Uterus (tissue), 4 donors: ENCODE results near the gene TICAM2. TPM values are rescaled to one million over a fixed set of nuclear protein-coding genes. Genes with fewer than 3 reads are reported as not detected.

Experiments used
- DNase-seq, 2 donors: peaks; one replicate each; pipeline ENCODE4 v3.0.0-alpha.2; 2019 to 2020
- H3K27ac ChIP-seq, 2 donors: fragments of 200-600 bp; sonication (generic); 1 replicate in 1 of 2; 2 replicates in 1 of 2; pipeline ENCODE4 v1.5.1; 2016 to 2018
- H3K27me3 ChIP-seq, 2 donors: fragments of 200-600 bp; sonication (generic); one replicate each; pipeline ENCODE4 v1.5.1; 2018 to 2019; ENCODE audit warnings: control low read depth in 1 of 2
- H3K36me3 ChIP-seq, 2 donors: fragments of 200-600 bp; sonication (generic); one replicate each; pipeline ENCODE4 v1.5.1; 2019; ENCODE audit warnings: control low read depth in 1 of 2
- H3K4me1 ChIP-seq, 2 donors: fragments of 200-600 bp; sonication (generic); one replicate each; pipeline ENCODE4 v1.5.1; 2018 to 2019; ENCODE audit warnings: control low read depth in 1 of 2
- H3K4me3 ChIP-seq, 2 donors: fragments of 200-600 bp; sonication (generic); 1 replicate in 1 of 2; 2 replicates in 1 of 2; pipeline ENCODE4 v1.5.1; 2018 to 2019; ENCODE audit warnings: mild to moderate bottlenecking in 1 of 2
- H3K9me3 ChIP-seq, 2 donors: fragments of 200-600 bp; sonication (generic); one replicate each; pipeline ENCODE4 v1.5.1; 2019; ENCODE audit warnings: control low read depth in 1 of 2
- POLR2A ChIP-seq, 2 donors: fragments of 450-650 bp; IDR thresholded peaks; one replicate each; pipeline ENCODE4 v1.6.1; 2016; ENCODE audit warnings: antibody characterized with exemption in 2 of 2, mild to moderate bottlenecking in 1 of 2, moderate library complexity in 1 of 2
- intact Hi-C: fragments of 100-400 bp; cut with DNase I; formaldehyde crosslinking; loops from one replicate; pipeline ENCODE4 v1.15.1; 2023; ENCODE audit warnings: low total_unique reads
- total RNA-seq, 4 donors: library from RNA; depleted of rRNA in 3 of 4; stranded (reverse); fragments of >200 nt in 3 of 4; gene quantifications; one replicate each; pipeline versions ENCODE4 v1.1.0 to v1.2.4, GENCODE V29; 2014 to 2023
- TF ChIP-seq, protein P1 (sequence below), 4 experiments: fragments of 200-600 bp in 2 of 4; fragments of 450-650 bp in 2 of 4; sonication (generic) in 2 of 4; IDR thresholded peaks; one replicate each; pipeline ENCODE4 v1.5.1; 2016 to 2019; ENCODE audit warnings: antibody characterized with exemption in 4 of 4, mild to moderate bottlenecking in 2 of 4, moderate library complexity in 1 of 4
- donor health status: DM: yes; HTN: yes; CAD: no.

Gene TICAM2
- total RNA-seq, 4 donors from 2014 or later, result 5.4 to 14.0 (median 13.5) TPM; not detected in 1

DNA sequence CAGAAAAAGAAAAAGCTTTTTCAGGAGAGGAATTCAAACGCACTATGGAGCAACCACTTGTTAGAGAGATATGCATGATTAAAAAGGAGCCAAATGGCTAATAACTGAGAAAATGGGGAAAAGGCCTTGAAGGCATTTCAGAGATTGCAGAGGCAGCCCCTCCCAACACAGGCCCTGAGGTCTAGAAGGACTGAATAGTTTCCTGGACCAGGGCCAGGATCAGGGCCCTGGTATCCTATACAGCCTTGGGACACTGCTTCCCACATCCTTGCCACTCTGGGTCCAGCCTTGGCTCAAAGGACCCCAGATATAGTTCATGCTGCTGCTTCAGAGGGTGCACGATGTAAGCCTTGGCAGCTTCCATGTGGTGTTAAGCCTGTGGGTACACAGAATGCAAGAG, 37.0 kb downstream of the TICAM2 start:
- no peak for DNase-seq
- TF ChIP-seq POLR2A (IDR thresholded peaks at IDR 0.05), result no peak
- TF ChIP-seq, protein P1, sequence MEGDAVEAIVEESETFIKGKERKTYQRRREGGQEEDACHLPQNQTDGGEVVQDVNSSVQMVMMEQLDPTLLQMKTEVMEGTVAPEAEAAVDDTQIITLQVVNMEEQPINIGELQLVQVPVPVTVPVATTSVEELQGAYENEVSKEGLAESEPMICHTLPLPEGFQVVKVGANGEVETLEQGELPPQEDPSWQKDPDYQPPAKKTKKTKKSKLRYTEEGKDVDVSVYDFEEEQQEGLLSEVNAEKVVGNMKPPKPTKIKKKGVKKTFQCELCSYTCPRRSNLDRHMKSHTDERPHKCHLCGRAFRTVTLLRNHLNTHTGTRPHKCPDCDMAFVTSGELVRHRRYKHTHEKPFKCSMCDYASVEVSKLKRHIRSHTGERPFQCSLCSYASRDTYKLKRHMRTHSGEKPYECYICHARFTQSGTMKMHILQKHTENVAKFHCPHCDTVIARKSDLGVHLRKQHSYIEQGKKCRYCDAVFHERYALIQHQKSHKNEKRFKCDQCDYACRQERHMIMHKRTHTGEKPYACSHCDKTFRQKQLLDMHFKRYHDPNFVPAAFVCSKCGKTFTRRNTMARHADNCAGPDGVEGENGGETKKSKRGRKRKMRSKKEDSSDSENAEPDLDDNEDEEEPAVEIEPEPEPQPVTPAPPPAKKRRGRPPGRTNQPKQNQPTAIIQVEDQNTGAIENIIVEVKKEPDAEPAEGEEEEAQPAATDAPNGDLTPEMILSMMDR (IDR thresholded peaks at IDR 0.05), result no peak
- Histone ChIP-seq H3K4me3 (no peak overlapping the region), H3K36me3 (no peaks in the 10 kb centered on the region), H3K9me3 (no peaks in the 10 kb centered on the region), H3K4me1 (no peaks in the 10 kb centered on the region), H3K27me3 (no peaks in the 10 kb centered on the region), H3K27ac (no peak overlapping the region)
- intact Hi-C loops, result no loop called here

DNA sequence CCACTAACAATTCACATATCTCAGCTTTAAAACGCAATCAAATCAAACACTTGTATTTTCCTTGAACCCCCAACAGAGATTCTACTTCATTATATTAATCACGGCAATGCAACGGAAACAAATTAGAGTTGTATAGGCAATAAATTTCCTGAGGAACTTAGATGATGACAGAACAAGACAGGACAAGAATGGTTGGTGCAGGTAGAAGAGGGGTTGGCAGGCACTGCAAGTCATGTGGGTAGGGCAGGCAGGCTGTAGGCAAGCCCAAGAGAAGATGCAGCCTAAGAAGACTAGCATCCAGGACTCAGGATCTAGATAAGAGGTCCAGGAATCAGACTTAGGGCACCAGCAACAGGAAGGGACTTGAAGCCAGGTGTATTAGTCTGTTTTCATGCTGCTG, 41.1 kb downstream of the TICAM2 start:
- no peaks in the 10 kb centered on the region for H3K27me3 ChIP-seq
- no peaks in the 10 kb centered on the region for H3K4me1 ChIP-seq
- H3K36me3 ChIP-seq, result no peaks in the 10 kb centered on the region
- TF ChIP-seq POLR2A (IDR thresholded peaks at IDR 0.05), result no peak
- TF ChIP-seq, protein P1 (IDR thresholded peaks at IDR 0.05), result no peak
- no peak overlapping the region for H3K27ac ChIP-seq
- intact Hi-C loops, result no loop called here
- no peak for DNase-seq
- H3K4me3 ChIP-seq, result no peak overlapping the region
- no peaks in the 10 kb centered on the region for H3K9me3 ChIP-seq

DNA sequence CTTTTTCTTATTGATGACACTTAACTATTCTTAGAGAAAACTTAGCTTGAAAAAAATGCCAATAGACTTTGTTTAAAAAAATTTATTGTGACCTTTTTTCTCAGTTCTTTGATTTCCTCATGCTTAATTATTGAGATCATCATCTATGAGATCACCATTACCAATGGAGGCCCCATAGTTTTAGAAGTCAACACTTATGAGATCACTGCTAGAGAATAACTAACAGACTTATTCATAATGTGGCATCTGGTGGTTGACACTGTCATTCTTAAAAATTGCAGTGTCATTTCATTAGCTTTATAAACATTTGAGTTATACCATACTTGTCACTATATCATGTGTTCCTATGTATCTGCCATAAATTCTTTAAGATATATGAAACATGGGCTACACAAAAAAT, 42.8 kb downstream of the TICAM2 start:
- DNase-seq, result no peak
- Histone ChIP-seq H3K4me3 (no peak overlapping the region), H3K27ac (no peak overlapping the region), H3K4me1 (no peaks in the 10 kb centered on the region), H3K27me3 (no peaks in the 10 kb centered on the region), H3K9me3 (no peaks in the 10 kb centered on the region), H3K36me3 (no peaks in the 10 kb centered on the region)
- intact Hi-C loops, result no loop called here
- TF ChIP-seq POLR2A (IDR thresholded peaks at IDR 0.05), result no peak
- TF ChIP-seq, protein P1 (IDR thresholded peaks at IDR 0.05), result no peak

DNA sequence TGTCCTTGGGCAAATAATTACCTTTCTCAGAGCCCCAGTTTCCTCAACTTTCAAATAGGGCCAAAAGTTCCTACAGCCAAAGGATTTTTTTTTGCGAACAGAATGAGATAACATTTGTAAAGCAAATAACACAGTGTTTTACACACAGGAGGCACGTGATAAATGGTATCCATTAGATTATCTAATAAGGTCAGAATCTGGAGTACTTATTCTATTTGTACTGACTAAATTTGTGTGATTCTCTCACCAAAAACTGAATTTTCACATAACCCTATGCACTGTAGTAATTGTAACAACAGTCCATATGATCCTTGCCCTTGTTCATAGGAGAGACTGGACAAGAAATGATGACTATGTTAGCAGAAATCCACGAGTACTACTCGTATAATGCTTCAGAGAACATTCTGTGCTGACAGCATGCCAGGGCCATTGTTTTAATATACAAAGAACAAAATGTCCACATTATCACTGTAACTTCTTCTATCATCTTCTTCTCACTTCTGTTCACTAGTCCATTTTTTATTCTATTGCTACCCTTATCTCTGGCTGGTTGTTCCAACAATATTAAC, 43.8 kb downstream of the TICAM2 start:
- H3K4me1 ChIP-seq, result no peaks in the 10 kb centered on the region
- no peaks in the 10 kb centered on the region for H3K9me3 ChIP-seq
- H3K4me3 ChIP-seq, result no peak overlapping the region
- DNase-seq, result no peak
- H3K36me3 ChIP-seq, result no peaks in the 10 kb centered on the region
- intact Hi-C loops, result no loop called here
- H3K27me3 ChIP-seq, result no peaks in the 10 kb centered on the region
- no peak overlapping the region for H3K27ac ChIP-seq
- TF ChIP-seq POLR2A (IDR thresholded peaks at IDR 0.05), result no peak
- TF ChIP-seq, protein P1 (IDR thresholded peaks at IDR 0.05), result no peak

DNA sequence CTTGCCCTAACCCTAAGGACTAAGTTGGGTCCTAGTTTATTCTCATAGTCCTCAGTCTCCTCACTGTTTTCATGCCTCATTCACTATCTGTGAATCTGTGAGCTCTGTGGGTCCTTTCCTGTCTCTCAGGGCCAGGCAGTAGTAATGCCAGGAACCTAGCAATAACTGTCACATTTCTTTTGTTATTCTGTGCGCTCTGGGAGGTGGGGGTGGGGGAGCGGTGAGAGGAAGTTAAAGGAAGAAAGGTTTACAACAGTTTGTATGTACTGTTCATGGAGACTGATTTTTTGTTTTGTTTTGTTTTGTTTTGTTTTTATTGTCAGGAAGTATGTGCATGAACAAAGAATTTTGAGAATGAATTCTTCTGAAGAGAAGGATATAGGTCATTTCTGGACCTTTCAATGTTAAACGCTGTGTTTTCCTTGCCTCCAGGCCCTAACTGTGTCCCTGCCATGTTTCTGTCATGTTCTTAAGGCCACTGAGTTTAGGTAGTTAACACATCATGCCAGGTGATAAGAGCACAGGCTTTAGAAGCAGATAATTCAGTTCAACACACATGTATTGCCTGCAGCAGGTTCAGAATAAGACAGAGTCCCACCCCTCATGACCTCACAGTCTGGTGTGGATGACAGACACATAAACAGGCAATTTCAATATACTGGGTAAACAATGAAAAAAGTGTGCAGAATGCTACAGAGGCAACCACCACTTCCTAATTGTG, 44.5 kb downstream of the TICAM2 start:
- TF ChIP-seq POLR2A (IDR thresholded peaks at IDR 0.05), result no peak
- TF ChIP-seq, protein P1 (IDR thresholded peaks at IDR 0.05), result no peak
- Histone ChIP-seq H3K9me3 (no peaks in the 10 kb centered on the region), H3K36me3 (no peaks in the 10 kb centered on the region), H3K4me3 (no peak overlapping the region), H3K27me3 (no peaks in the 10 kb centered on the region), H3K4me1 (no peaks in the 10 kb centered on the region), H3K27ac (no peak overlapping the region)
- no peak for DNase-seq
- intact Hi-C loops, result no loop called here
